ENCODE data around the gene CHMP1A.
A peak's percentile ranks its signal among the peaks of the same experiment; 100 is the strongest.

The CHMP1A gene

DNA sequence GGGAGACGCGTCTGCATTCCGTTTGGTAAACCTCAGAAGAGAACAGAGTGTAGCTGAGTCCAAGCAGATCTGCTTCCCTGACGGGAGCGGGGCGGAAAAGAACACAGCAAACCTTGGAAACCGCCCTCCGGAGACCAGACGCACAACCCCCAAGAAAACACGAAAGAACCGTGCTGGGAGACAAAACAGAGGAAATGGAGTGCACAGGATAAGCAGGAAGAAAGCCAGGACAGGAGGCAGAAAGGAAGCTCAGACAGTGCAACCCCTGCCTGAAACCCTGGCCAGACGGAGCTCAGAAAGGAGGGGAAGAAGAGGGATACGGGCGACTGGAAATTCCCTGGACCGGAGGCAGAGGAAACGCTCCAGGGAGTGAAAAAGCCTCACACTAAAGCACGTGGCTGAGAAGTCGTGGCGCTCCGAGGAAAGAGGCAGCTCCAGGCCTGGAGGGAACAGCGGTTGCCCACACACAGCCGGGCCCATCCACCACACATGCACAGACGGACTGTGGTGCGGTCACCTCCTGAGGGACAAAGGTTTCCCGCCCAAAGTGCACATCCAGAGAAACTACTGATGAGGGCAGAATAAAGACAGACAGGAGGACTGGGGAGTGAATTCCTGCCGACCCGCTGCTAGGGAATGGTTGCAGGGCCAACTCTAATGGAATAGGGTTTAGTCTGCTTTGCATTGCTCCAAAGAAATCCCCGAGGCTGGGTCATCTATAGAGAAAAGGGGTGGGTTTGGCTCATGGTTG lies 33.8 kb downstream of the CHMP1A start:
- DNase-seq, result no peak

DNA sequence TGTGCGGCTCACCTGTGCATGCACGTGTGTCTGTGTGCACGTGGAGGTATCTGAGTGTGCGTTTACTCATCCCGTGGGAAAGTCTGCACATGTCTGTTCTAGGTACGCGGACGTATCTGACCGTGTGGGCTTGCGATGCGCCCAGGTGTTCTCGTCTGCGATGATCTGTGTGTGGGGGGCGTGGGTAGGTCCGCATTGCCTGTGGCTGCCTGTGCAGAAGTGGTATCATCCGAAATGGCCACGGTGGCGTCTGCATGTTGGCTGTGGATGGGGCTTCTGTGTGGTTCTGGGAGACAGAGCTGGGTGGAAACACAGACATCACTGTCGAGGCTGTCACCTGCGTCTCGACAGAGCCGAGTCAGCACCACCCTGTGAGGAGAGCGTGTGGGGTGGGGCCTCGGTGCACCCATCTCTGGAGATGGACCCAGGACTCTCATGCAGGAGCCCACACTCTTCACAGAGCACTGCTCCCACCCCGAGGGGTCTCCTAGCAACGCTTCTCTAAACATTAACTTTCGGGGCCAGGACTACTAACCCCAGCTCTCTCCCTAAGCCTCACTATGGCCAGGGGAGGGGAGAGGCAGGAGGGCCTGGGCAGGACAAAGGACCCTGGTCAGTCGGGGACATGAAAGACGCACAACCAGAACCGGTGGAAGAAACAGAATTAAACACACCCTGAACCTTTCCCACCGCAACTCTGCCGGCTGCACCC lies 35.7 kb downstream of the CHMP1A start:
- no peak for DNase-seq

DNA sequence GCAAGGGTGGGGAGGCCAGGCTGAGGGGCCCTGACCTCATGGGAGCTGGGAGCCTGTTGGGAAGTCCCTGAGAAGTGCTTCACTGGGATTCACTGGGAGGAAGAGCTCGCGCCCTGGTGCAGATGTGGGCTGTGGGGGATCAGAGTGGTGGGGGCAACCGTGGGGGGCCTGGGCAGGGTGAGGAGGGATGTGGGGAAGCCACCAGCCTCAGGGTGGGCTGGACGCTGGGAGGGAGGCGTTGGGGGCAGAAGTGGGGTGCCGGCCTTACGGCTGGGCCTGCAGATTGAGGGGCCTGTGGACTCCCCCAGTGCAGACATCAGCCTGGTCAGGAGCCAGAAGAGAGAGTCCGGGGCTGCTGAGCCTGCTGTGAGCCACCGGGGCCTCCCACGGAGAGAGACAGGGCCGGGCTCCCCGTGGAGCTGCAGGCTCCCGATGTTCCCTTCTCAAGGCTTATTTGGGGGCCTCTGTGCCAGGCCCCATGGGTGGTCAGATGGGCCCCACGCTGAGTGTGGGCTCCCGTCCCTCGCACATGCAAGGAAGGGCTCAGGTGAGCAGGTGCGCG lies 36.3 kb downstream of the CHMP1A start:
- DNase-seq, result no peak

DNA sequence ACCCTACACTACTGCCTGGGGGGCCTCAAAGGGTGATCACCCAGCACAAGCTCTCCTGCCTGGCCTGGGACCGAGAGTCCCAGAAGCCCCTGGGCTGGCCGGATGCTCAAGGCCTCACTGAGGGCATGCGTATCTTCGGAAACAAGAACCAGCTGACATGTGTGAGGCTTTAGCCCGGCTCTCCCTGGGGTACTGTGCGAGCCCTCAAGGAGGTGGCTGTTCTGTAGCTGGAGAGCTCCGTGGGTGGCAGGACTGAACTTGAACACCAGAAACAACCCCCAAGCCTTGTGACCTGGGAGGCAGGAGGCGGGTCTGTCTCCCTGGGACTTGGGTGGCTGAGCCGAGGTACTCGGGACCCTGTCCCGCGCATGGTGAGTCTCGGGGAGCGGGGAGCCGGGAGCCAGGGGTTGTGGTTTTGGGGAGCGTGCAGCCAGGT lies 37.1 kb downstream of the CHMP1A start:
- no peak for DNase-seq

DNA sequence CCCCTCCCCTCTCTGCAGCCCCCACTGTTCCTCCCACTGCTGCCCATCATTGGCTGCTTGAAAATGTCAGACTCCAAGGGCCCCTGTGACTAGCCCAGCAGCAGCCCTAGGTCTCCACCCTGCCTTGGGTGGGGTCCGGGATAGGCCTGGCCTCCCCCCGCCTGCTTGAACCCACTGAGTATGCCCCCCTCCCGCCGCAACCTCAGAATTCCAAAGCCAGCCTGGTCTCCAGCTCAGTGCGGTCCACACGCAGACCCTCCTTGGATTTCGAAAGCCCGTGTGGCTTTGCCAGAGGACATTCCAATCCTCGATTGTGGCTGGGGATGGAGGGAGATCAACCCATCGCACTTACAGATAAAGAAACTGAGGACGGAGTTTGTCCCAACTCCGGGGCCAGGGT lies 37.7 kb downstream of the CHMP1A start:
- DNase-seq, result no peak

DNA sequence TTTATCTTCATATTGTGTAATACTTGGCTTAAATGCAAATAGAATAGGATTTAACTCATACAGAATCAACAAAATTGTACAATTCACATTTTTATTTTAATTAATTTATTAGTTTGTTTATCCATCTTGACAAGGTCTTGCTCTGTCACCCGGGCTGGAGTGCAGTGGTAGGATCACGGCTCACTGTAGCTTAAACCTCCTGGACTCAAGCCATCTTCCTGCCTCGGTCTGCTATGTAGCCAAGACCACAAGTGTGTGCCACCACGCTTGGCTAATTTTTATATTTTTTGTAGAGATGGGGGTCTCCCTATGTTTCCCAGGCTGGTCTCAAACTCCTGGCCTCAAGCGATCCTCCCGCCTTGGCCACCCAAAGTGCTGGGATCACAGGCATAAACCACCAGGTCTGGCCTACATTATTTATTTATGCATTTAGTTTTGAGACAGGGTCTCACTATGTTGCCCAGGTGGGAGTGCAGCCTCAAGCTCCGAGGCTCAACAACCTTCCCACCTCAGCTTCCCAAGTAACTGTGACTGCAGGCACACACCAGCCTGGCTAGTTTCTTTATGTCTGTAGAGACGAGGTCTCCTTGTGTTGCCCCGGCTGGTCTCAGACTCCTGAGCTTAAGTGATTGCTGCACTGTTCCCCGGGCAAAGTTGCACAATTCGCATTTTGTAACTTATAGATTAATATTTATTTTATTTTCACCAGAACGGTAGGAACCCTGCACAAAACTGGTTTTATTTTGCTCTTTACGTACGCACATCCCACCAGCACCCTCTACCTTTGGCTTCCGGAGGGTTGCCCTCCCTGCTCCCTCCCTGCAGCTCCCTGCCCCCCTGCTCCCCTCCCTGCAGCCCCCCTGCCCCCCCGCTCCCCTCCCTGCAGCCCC lies 39.2 kb downstream of the CHMP1A start:
- DNase-seq, result no peak

DNA sequence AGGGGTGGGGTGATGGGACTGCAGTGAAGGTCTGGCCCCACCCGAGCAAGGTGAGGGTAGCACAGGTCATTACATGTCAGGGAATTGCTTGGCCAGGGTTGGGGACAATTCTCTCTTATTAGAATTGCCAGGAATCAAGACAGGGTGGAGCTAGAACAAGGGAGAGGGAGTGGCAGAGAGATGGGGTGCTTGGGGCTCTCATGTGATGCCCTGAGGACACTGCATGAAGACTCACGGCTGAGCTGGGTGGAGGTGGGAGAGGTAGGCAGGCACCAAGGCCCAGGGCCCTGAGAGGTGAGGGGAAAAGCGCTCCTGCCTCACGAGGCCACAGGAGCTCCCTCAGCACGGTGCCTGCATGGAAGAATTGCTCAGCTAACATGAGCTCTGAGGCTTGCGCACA lies 40.5 kb downstream of the CHMP1A start:
- no peak for DNase-seq

DNA sequence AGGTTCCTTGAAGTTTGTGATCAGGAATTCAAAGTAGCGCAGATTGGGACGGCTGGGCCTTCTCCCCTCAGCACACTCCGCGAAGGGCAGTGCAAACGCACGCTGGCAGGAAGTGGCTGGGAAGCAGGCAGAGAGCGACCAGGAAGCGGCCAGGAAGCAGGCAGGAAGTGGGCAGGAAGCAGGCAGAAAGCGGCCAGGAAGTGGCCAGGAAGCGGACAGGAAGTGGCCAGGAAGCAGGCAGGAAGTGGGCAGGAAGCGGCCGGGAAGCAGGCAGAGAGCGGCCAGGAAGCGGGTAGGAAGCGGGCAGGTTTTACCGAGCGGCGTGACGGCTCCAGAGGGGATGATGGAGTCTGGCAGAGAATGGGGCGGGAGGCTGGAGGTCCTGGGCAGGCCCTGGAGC lies 40.9 kb downstream of the CHMP1A start:
- DNase-seq, result no peak

DNA sequence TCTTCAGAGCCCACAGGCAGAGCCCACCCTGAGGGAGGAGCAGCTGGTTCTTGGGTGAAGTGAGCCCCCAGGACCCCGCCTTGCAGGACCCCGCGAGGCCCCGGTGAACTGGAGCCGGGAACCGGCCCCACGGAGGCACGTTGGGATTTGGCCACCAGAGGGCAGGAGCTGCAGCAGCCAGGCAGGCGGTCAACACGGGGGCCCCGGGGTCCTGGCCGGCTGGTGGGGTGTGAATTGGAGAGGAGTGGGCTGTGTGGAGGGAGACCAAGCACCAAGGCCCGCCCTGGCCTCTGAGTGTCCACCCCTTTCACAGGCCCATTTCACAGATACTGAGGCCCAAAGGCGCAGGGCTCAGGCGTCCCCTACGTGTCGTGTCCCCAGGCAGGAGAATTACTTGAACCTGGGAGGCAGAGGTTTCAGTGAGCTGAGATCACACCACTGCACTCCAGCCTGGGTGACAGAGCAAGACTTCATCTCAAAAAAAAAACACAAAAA lies 41.9 kb downstream of the CHMP1A start:
- no peak for DNase-seq

DNA sequence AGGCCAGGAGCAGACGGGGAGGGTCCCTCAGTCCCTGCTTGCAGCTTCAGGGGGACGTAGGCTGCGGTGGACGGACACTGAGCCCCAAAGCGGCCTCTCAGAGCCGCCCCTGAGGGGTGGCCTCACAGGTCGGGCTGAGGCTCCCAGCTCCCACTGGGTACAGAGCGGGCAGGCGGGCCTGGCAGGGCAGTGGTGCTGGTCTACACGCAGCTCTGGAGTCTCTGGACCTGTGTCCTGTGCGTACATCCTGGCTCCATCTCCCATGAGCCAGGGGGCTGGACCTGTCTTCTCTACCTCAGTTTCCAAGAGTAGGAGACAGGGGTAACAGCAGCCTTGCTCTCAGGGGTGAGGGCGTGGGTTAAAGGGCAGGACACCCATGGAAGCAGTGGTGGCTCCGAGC lies 42.3 kb downstream of the CHMP1A start:
- no peak for DNase-seq

DNA sequence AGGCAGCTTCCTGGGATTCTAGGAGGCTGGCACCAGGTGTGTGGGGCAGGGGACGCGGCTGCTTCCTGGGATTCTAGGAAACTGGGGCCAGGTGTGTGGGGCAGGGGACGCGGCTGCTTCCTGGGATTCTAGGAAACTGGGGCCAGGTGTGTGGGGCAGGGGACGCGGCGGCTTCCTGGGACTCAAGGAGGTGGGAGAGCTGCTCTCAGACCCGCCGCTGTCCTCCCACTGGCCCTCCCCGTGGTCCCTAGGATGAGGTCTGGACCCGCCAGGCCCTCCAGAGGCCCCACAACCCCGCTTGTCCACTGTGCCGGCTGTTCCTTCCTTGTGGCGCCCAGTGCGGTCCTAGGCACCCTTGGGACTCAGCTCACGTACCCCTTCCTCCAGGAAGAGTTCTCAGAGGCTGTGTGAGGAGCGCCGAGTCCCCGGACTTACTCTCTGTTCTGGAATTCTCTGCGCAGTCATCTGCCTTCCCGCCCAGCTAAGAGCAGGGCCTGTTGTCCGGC lies 43.5 kb downstream of the CHMP1A start:
- no peak for DNase-seq

DNA sequence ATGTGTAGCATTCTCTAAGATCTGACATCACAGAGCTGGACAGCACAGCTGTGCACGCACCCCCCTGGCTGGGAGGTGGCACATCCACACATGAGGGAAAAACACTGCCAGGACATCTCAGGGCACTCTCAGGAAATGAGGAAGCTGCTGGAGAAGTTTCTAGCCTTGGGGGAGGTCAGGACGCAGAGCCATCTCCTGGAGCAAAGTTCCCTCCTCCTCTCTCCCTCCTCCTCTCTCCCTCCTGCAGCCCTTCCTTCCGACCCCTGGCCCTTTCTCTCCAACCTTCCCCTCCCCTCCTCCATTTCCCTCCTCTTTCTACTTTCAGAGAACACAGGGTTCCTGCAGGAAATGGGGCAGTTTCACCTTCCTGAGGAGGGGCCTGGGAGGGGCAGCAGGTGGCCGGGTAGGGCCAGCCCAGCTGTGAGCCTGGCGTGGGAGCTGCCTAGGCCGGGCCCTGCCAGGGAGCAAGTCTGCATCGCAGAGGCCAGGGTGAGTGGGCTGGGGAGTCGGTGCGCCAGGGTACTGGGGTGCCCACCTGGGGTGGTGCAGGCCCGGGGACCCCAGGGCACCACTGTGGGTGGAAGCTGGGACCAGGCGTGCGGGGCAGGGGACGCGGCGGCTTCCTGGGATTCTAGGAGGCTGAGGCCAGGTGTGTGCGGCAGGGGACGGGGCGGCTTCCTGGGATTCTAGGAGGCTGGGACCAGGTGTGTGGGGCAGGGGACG lies 44.1 kb downstream of the CHMP1A start, which contains the start of gene DPEP1:
TSS of gene DPEP1 (plus strand) at position 412 of the 723 bp plus-strand sequence. CDS start 16,769 bp downstream, outside the sequence.
- no peak for DNase-seq

DNA sequence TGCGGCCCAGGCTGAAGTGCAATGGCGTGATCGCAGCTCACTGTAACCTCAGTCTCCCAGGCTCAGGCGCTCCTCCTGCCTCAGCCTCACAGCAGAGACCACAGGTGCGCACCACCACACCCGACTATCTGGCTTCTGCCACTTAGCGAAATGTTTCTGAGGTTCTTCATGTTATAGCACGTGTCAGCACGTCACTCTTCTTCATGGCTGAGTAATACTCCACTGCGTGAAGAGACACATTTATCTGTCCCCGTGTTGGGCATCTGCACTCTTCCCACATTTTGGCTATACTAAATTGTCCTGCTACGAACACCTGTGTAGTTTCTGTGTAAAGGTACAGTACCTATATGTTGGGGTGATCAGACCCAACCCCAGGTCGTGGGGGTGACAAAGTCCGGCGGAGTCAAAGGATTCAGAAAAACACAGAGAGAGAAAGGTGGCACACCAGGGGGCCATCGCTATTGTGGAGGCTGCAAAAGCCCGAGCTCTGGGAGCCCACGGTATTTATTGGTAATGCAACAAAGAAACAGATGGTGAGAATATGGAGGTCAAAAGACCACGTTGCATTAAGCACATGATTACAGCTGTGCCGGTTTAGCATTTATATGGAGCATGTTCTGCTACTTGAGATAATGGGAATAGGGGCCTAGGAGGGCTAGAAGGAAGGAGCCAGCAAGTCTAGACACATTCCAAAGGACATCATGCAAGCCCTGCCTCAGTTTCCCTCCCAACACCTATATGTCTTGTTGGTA lies 44.9 kb downstream of the CHMP1A start:
- DNase-seq, result peak; percentile 25

DNA sequence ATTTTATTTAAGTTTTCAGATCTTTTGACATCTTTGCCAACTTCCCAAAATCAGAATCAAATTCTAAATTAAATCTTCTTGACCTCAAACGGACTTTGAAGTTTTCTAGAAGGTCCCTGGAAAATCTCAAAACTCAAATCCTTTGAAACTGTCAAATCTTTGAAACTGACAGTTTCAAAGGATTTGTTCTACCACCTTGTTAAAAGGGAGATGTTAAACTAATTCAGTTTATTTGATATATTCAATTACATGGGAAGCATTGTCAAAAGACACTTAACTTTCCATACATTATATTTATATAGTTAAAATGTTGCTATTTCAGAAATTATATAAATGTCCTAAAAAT lies 47.4 kb downstream of the CHMP1A start:
- DNase-seq, result no peak

DNA sequence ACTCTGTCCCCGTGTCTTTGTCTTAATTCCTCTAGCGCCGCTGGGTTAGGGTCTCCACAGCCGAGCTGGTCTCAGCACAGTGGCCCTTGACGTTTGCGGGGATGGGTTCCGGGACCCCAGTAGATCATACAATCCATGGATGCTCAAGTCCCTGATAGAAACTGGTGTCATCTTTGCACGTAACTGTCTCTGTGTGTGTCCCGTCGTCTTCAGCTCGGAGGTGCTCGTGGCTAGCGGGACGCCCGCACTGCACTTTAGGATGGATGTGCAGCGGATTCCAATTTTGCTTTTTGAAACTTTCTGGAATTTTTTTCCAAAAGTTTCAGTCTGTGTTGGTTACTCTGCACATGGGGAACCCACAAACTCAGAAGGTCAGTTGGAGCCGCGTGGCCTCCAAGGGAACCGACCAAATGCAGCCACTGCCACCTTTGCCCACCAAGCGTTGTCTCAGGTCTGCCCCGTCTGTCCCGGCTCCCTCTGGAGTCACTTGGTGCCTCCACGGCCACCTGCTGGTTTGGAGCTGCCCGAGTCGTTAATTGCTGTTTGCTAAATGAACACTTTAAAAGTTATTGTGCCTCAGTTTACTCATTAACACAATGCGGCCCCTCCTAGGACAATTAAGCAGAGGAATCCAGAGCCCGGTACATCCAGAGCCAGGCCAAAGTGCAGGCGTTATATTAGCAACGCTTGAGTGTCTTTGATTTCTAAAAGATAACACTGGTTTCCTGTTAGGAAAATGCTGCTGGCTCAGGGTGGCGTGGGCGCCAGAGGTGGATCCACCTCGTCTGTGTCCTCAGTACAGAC lies 49.4 kb downstream of the CHMP1A start:
- DNase-seq, result no peak

DNA sequence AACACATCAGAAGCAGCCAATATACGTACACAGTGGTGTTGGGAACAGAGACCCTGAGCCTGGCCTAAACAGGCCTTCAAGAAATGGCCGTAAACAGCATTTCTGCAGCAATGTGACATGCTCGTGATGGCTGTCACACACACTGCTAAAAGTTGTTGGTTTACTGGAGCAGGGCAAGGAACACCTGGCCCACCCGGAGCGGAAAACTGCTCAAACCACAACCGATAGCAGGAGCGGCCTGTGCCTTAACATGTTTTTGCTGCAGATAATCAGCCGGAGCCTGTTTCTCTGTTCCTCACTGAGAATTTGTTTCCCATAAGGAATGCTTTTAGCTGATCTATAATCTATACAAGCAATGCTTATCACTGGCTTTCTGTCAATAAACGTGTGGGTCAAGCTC lies 50.1 kb downstream of the CHMP1A start:
- DNase-seq, result no peak

DNA sequence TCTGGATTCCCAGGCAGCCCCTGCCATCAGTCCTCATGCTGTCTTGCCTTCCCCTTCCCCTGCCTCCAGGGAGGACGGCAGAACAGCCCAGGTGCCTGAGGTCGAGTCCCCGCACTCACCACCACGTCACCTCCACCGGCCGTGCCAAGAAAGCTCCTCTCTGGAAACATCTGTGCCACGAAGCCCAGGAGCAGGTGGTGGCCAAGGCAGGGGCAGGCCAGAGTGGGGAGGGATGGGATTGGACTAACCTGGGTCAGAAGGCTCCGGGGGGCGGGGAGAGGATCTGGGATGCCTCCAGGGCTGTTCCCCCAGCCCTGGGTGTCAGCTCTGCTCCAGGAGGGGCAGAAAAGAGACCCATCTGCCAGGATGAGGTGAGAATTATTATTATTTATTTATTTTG lies 51.5 kb downstream of the CHMP1A start:
- no peak for DNase-seq

DNA sequence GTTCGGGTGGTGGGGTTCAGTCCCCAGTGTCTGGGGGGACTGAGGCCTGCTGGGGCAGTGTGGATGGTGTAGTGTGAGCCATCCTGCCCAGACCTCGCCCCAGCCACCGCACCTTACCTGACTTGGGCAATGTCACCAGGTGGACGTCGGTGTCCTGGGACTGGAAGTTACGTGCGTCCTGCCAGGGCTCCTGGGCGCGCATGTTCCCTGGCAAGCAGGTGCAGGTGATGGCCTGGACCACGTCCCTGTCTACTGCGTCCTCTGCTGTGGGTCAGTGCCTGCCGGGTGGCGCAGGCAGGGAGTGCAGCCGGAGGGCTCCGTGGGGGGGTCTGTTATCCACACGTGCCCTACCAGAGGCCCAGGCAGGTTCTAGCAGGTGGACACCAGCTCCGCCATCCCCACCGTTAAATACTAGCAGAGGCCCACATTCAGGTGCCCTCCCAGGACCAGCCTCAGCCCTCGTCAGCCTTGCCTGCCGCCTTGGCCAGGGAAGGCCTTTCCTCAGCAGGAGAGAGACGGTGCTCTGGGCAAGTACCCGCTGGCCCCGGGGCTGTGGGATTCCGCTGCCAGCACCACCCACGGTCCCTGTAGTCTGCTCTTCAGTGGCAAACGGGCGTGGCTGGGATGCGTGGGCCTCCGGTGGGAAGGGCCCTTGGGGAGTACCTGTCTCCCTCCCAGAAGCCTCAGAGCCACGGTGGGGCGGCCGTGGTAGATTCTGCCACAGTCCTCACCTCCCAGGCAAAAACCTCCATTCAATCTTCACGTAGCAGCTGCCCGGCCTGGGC lies 52.1 kb downstream of the CHMP1A start:
- DNase-seq, result no peak

DNA sequence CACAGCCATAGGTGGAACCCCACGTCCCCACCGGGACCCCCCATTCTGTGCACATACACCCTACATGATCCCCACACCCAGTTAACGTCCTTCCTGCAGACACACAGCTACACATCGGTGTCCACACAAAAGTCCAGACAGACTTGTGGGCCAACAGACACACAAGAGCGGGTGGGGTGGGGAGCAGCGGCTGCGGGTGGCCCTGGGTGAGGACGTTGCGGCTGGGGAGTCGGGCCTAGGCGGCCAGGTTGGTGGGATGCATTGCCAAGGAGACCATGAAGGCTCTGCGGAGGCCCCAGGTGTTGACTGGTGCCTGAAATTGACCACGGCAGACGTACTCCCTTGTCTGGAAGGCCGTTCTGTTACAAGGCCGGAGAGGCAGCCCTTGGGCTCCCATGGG lies 52.7 kb downstream of the CHMP1A start:
- no peak for DNase-seq

All from NCI-H2171 treated with DMSO at 0.1 percent for 48 hours (cell line).